GM21576 (cell line): ENCODE data around the gene ASH1L.
"Not testable (repeated sequence)": the region's sequence is repeated elsewhere in the genome, so short reads cannot be mapped to it uniquely, and the experiment has no call there.

Experiments used
- ATAC-seq: cut with Tn5 transposase; IDR thresholded peaks from one replicate; pipeline ENCODE4 v1.9.1; 2021; ENCODE audit warnings: mild to moderate bottlenecking, moderate library complexity; ENCODE audit not compliant: unreplicated experiment

Gene ASH1L

DNA sequence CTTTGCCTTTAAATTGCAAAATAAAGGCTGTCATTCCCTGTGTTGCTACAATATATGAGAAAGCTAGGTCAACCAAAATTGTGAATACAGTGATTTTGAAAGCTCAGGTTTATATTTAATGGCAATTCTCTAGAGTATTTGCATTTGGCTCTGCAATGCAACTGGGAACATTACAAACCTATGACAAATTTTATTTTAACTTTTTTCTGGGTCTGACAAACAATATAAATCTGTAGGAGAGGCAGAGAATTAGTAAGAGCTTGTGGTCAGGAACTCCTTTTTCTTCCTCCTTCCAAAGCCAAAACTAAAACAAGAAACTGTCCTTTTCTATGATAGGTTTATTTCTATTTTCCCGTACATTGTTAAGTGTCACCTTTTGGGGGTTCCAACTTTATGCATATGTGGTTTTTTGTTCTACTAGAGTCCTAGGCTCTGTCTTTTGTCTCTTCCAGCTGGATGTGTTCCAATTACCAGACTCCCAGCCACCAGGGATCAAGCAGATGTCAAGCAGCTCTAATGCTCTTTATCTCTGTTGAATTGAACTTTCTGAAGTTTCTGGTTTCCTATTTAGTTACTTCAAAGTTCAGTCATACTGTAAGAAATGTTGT lies 106.9 kb downstream of the ASH1L start:
- ATAC-seq = no peak

- ATAC-seq = no peak
Observed at GRCh38 chr1:155454096-155454495, 108.5 kb downstream of the ASH1L start.

DNA sequence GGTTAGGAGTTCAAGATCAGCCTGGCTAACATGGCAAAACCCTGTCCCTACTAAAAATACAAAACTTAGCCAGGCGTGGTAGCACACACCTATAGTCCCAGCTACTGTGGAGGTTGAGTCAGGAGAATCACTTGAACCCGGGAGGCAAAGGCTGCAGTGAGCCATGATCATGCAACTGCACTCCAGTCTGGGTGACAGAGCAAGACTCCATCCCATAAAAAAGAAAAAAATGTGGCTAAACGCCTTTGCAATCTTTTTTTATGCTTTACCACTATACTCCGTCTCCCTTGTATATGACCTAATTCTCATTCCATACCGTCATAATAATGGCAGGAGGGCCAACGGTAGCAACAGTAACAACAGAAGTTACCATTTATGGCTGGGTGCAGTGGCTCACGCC lies 109.5 kb downstream of the ASH1L start:
- no peak for ATAC-seq

GRCh38 chr1:155451199-155451598 lies 111.4 kb downstream of the ASH1L start:
- no peak for ATAC-seq

- not testable (repeated sequence) for ATAC-seq
Observed at GRCh38 chr1:155442431-155442830, 120.2 kb downstream of the ASH1L start.

- no peak for ATAC-seq
Observed at GRCh38 chr1:155437405-155437804, 125.2 kb downstream of the ASH1L start.

GRCh38 chr1:155433831-155434389 lies 128.7 kb downstream of the ASH1L start:
- not testable (repeated sequence) for ATAC-seq

GRCh38 chr1:155433128-155433830 lies 129.3 kb downstream of the ASH1L start:
- ATAC-seq = not testable (repeated sequence)

DNA sequence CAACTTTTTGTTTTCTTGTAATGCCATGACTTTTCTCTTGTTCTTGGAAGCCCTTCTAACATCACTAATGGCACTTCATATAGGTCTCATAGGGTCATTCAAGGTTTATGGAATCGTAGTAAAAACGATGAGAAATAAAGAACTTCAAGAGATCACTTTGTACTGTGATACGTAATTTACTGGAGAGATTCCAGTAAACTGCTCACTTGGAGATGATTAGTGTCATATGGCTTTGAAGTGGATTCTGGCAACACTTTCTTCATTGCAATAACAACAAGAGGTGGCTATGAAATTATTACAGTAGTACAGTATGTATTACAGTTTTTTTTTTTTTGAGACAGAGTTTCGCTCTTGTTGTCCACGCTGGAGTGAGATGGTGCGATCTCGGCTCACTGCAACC lies 138.5 kb downstream of the ASH1L start:
- no peak for ATAC-seq

GRCh38 chr1:155420788-155421187 lies 141.8 kb downstream of the ASH1L start:
- ATAC-seq = no peak

- ATAC-seq = not testable (repeated sequence)
Observed at GRCh38 chr1:155411840-155412239, 150.8 kb downstream of the ASH1L start.

GRCh38 chr1:155410931-155411330 lies 151.7 kb downstream of the ASH1L start:
- ATAC-seq = no peak

DNA sequence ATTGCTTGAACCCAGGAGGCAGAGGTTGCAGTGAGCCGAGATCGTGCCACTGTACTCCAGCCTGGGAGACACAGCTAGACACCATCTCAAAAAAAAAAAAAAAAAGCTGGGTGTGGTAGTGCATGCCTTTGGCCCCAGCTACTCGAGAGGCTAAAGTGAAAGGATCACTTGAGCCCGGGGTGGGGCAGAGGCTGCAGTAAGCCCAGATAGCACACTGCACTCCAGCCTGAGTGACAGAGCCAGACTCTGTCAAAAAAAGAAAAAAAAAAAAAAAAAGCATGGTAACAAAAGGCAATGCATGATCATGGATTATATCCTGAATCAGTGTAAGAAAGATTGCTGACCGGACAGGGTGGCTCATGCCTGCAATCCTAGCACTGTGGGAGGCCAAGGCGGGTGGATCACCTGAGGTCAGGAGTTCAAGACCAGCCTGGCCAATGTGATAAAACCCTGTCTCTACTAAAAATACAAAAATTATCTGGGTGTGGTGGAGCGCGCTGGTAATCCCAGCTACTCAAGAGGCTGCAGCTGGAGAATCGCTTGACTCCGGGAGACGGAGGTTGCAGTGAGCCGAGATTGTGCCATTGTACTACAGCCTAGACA lies 165.6 kb downstream of the ASH1L start:
- no peak for ATAC-seq

GRCh38 chr1:155392898-155393411 lies 169.6 kb downstream of the ASH1L start:
- no peak for ATAC-seq

DNA sequence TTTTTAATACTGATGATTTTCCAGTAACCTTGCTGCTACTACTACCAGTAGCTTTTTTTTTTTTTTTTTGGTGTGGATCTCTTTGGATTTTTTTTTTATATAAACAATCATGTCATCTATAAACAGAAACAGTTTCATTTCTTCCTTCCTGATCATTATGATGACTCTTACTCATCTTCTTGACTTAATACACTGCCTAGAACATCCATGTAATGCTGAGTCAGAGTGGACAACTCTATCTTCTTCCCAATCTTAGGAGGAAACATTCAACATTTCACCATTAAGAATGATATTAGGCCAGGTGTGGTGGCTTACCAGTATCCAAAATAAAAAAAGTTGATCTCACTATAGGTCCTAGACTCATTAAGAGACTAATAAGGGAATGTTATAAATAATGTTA lies 172.8 kb downstream of the ASH1L start:
- ATAC-seq = no peak

- not testable (repeated sequence) for ATAC-seq
Observed at GRCh38 chr1:155385836-155386235, 176.8 kb downstream of the ASH1L start.

- ATAC-seq = no peak
Observed at GRCh38 chr1:155383406-155383805, 179.2 kb downstream of the ASH1L start.

DNA sequence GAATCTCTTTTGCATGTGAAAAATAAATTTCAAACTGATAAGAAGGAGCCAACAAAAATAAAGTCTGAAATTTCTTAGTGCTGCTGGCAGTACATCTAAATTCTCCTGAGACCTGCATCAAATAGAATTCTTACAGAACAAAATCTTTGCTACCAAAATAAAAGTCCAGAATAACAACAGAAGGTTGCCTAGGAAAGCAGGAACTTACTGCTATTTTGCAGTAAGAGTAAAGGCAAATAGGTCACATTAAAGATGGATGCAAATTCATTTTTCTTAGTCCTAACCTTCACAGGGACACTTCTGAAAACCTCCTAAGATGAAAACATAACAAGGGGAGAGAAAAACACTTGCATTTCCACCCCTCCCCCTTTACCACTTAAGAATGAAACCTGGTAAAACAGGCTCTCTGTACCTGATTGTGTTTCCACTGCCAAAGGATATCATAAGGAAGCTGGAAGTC lies 182.9 kb downstream of the ASH1L start:
- no peak for ATAC-seq

DNA sequence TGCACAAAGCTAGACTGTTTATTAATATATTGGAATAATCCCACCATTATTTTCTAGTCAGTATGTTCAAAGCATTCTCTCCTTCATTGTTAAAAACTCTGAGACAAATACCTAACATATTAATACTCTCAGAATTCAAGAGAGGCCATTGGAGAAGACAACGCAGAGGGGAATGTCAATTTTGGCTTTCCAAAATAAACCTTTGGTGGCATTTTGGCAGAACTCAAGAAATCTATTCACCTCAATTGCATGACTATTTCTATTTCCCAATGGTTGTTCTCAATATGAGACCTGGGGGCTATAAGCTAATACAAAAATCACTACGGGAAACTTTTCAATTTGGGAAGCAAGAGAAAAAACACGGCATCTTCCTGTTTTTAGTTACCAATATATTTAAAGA lies 183.4 kb downstream of the ASH1L start:
- ATAC-seq = no peak

DNA sequence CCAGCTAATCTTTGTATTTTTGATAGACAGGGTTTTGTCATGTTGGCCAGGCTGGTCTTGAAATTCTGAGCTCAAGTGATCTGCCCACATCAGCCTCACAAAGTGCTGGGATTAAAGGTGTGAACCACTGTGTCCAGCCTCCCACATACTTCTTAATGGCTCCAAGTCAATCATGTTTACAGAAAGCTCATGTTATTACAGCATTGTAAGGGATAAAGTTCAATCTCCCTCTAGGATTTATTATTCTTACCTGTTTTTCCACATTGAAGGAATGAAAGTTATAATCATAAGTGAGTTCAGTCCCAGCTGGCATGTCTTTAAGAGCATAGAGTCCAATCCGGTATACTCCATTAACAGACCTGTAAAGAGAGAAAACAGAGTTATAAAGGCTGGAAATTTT lies 202.6 kb downstream of the ASH1L start:
- ATAC-seq = no peak

GRCh38 chr1:155352631-155353030 lies 210.0 kb downstream of the ASH1L start:
- ATAC-seq = no peak

GRCh38 chr1:155342842-155343241 lies 219.8 kb downstream of the ASH1L start:
- no peak for ATAC-seq
